Vagina (tissue), 2 donors: ENCODE measurements around the gene CMTM1. TPM values are rescaled to one million over a fixed set of nuclear protein-coding genes. Genes with fewer than 3 reads are reported as not detected.

Experiments used
- DNase-seq, 2 donors: peaks; one replicate each; pipeline ENCODE4 v3.0.0-alpha.2; 2017; ENCODE audit errors: extremely low spot score in 2 of 2
- H3K27ac ChIP-seq: fragments of 200-600 bp; sonication (generic); one replicate; pipeline ENCODE4 v1.5.1; 2019
- H3K27me3 ChIP-seq: fragments of 200-600 bp; sonication (generic); one replicate; pipeline ENCODE4 v1.5.1; 2019
- H3K36me3 ChIP-seq, 2 donors: fragments of 200-600 bp; sonication (generic); one replicate each; pipeline ENCODE4 v1.5.1; 2017 to 2019
- H3K4me1 ChIP-seq: fragments of 200-600 bp; sonication (generic); one replicate; pipeline ENCODE4 v1.5.1; 2019
- H3K4me3 ChIP-seq, 2 donors: fragments of 200-600 bp; sonication (generic); 1 replicate in 1 of 2; 2 replicates in 1 of 2; pipeline ENCODE4 v1.5.1; 2016 to 2019
- H3K9me3 ChIP-seq: fragments of 200-600 bp; sonication (generic); one replicate; pipeline ENCODE4 v1.5.1; 2019
- POLR2A ChIP-seq, 2 donors: fragments of 450-650 bp; IDR thresholded peaks; one replicate each; pipeline ENCODE4 v1.6.1; 2017; ENCODE audit warnings: antibody characterized with exemption in 2 of 2, mild to moderate bottlenecking in 2 of 2, moderate library complexity in 2 of 2
- POLR2AphosphoS5 ChIP-seq, 2 donors: sonication (generic); formaldehyde crosslinking; IDR thresholded peaks; one replicate each; pipeline ENCODE4 v1.9.0; 2017; ENCODE audit warnings: antibody characterized with exemption in 2 of 2, mild to moderate bottlenecking in 2 of 2, low read depth in 1 of 2; ENCODE audit not compliant: insufficient read depth in 1 of 2
- intact Hi-C: fragments of 100-400 bp; cut with DNase I; formaldehyde crosslinking; loops from one replicate; pipeline ENCODE4 v1.15.1; 2023
- total RNA-seq: library from RNA; depleted of rRNA; stranded (reverse); fragments of >200 nt; gene quantifications from one replicate; pipeline ENCODE4 v1.2.3, GENCODE V29; 2016
- TF ChIP-seq, protein P1 (sequence below), 3 experiments: fragments of 450-650 bp in 2 of 3; fragments of 200-600 bp in 1 of 3; sonication (generic) in 1 of 3; IDR thresholded peaks; one replicate each; pipeline ENCODE4 v1.5.1; 2017 to 2019; ENCODE audit warnings: antibody characterized with exemption in 3 of 3, mild to moderate bottlenecking in 2 of 3, moderate library complexity in 2 of 3

CMTM1 gene
- total RNA-seq, 1 donor from 2014 or later: not detected

DNA sequence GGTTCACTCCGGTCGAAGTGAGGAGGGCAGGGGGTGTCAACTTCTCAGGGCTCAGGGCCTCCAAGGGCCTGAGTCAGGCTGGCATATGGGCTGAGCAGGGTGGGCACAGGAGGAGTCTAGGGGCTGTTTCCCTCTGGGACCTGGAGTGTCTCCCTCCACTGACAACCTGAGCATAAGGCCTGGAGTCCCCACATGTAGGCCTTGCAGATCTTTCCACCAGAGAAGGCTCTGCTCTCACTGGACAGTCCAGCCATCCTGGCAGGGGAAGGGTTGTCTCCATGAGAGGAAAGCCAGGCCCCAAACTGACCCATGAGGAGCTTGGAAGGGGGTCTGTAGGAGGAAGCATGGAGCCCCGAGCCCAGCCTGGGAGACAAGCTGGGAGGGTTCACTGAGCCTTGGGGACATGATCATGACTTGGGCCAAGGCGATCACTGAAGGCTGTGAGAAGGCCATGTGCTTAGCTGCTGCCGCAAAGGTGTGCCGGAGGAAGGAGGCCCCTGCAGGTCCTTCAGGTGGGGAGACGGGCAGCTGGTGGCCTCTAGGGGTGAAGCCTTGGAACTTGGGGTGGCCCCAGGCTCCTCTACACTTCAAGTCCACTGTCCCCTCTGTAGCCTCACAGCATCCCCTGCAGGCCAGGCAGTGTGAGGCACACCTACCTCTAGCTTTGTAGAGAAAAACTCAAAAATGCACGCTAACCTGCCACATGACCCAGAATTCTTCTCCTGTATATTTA is 22.9 kb downstream of the CMTM1 start:
- Histone ChIP-seq H3K36me3 (no peaks in the 10 kb centered on the region), H3K27me3 (no peaks in the 10 kb centered on the region), H3K9me3 (no peaks in the 10 kb centered on the region), H3K4me1 (no peaks in the 10 kb centered on the region), H3K27ac (no peak overlapping the region), H3K4me3 (no peak overlapping the region)
- TF ChIP-seq, protein P1, sequence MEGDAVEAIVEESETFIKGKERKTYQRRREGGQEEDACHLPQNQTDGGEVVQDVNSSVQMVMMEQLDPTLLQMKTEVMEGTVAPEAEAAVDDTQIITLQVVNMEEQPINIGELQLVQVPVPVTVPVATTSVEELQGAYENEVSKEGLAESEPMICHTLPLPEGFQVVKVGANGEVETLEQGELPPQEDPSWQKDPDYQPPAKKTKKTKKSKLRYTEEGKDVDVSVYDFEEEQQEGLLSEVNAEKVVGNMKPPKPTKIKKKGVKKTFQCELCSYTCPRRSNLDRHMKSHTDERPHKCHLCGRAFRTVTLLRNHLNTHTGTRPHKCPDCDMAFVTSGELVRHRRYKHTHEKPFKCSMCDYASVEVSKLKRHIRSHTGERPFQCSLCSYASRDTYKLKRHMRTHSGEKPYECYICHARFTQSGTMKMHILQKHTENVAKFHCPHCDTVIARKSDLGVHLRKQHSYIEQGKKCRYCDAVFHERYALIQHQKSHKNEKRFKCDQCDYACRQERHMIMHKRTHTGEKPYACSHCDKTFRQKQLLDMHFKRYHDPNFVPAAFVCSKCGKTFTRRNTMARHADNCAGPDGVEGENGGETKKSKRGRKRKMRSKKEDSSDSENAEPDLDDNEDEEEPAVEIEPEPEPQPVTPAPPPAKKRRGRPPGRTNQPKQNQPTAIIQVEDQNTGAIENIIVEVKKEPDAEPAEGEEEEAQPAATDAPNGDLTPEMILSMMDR (IDR thresholded peaks at IDR 0.05): peak in 1 of 3 experiments; percentile 52
- no peak for TF ChIP-seq POLR2A (IDR thresholded peaks at IDR 0.05)
- intact Hi-C loops: no loop called here
- DNase-seq: no peak

DNA sequence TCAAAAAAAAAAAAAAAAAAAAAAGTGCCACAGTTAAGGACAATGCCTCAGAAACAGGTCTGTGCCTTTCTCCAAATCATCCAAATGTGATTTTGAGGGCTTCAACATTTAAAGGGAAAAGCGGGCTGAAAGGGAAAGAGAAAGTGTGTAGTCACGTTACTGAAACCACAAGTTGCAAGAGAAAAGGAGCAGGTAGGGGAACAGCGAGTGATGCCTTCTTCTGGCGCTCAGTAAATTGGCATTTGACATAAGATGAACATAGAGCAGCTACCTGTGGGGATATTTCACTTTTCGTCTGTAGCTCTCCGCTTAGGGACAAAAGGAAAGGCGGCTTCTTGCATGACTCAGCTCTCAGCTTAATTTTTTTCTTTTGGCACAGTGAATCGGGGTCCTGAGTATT is 24.1 kb downstream of the CMTM1 start:
- Histone ChIP-seq H3K9me3 (no peaks in the 10 kb centered on the region), H3K36me3 (no peaks in the 10 kb centered on the region), H3K4me3 (no peak overlapping the region), H3K27ac (no peak overlapping the region), H3K27me3 (no peaks in the 10 kb centered on the region), H3K4me1 (no peaks in the 10 kb centered on the region)
- intact Hi-C loops: no loop called here
- TF ChIP-seq, protein P1 (IDR thresholded peaks at IDR 0.05): no peak
- TF ChIP-seq POLR2A (IDR thresholded peaks at IDR 0.05) (no peak), POLR2AphosphoS5 (IDR thresholded peaks at IDR 0.05; ENCODE audit: insufficient read depth in 1 of 2, low read depth in 1 of 2) (no peak)
- DNase-seq: no peak

DNA sequence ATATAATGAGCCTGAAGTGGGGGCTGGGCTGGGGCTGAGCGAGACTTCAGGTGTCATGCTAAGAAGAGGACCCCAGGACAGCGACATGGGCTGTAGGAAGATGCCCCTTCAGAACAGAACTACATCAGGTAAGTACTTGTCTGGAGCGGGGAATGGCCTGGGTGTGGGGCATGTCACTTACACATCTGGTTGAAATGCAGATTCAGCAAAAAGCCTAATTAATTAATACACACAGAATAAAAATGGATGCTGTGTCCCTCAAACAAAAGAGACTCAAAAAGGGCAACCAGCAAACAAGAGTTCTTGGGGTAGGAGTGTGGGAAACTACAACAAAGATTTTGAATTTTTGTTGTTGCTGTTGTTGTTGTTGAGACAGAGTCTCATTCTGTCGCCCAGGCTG is 24.8 kb downstream of the CMTM1 start:
- Histone ChIP-seq H3K9me3 (no peaks in the 10 kb centered on the region), H3K27ac (no peak overlapping the region), H3K4me1 (no peaks in the 10 kb centered on the region), H3K4me3 (no peak overlapping the region), H3K36me3 (no peaks in the 10 kb centered on the region), H3K27me3 (no peaks in the 10 kb centered on the region)
- TF ChIP-seq POLR2AphosphoS5 (IDR thresholded peaks at IDR 0.05; ENCODE audit: insufficient read depth in 1 of 2, low read depth in 1 of 2) (no peak), POLR2A (IDR thresholded peaks at IDR 0.05) (no peak)
- TF ChIP-seq, protein P1 (IDR thresholded peaks at IDR 0.05): no peak
- intact Hi-C loops: no loop called here
- no peak for DNase-seq

DNA sequence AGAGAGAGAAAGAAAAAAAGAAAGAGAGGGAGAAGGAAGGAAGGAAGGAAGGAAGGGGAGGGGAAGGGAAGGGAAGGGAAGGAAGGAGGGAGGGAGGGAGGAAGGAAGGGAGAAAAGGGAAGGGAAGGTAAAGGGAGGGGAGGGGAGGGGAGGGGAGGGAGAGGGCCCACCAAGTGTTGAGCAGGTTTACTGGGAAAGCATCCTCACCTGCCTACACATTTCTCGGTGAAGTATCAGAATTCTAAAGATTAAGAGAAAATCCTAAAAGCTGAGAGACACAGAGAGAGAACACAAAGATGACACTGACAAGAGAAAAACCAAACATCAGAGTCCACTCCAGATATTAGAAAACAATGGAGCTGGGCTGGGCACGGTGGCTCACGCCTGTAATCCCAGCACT is 26.0 kb downstream of the CMTM1 start:
- no peaks in the 10 kb centered on the region for H3K4me1 ChIP-seq
- TF ChIP-seq POLR2AphosphoS5 (IDR thresholded peaks at IDR 0.05; ENCODE audit: insufficient read depth in 1 of 2, low read depth in 1 of 2) (no peak), POLR2A (IDR thresholded peaks at IDR 0.05) (no peak)
- TF ChIP-seq, protein P1 (IDR thresholded peaks at IDR 0.05): no peak
- no peaks in the 10 kb centered on the region for H3K36me3 ChIP-seq
- no peak for DNase-seq
- no peaks in the 10 kb centered on the region for H3K9me3 ChIP-seq
- intact Hi-C loops: no loop called here
- no peak overlapping the region for H3K4me3 ChIP-seq
- no peak overlapping the region for H3K27ac ChIP-seq
- H3K27me3 ChIP-seq: no peaks in the 10 kb centered on the region

DNA sequence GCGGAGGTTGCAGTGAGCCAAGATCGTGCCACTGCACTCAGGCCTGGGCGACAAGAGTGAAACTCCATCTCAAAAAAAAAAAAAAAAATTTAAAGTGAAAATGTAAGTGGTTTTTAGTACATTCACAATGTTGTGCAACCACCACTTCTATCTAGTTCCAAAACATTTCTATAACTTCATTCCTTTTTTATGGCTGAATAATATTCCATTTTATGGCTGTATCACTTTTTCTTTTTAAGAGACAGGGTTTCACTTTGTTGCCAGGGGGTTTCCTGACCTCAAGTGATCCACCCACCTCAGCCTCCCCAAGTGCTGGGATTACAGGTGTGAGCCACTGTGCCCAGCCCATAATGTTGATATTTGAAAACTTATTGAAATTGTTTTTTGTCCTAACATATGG is 26.6 kb downstream of the CMTM1 start:
- Histone ChIP-seq H3K4me3 (no peak overlapping the region), H3K27me3 (no peaks in the 10 kb centered on the region), H3K27ac (no peak overlapping the region), H3K9me3 (no peaks in the 10 kb centered on the region), H3K36me3 (no peaks in the 10 kb centered on the region), H3K4me1 (no peaks in the 10 kb centered on the region)
- no peak for TF ChIP-seq POLR2AphosphoS5 (IDR thresholded peaks at IDR 0.05; ENCODE audit: insufficient read depth in 1 of 2, low read depth in 1 of 2)
- TF ChIP-seq, protein P1 (IDR thresholded peaks at IDR 0.05): no peak
- no peak for TF ChIP-seq POLR2A (IDR thresholded peaks at IDR 0.05)
- DNase-seq: no peak
- intact Hi-C loops: no loop called here
